Endodermal cell (in vitro differentiated cells): ENCODE data around the gene CASZ1. TPM values are rescaled to one million over a fixed set of nuclear protein-coding genes. Genes with fewer than 3 reads are reported as not detected.

Experiments used
- DNase-seq: peaks from one replicate; pipeline ENCODE4 v3.0.0-alpha.2; 2017
- H3K27ac ChIP-seq: 2 replicates; pipeline ENCODE4 v1.5.1; 2013; ENCODE audit warnings: mild to moderate bottlenecking, low read depth, low read length, moderate library complexity
- H3K27me3 ChIP-seq: 2 replicates; pipeline ENCODE4 v1.6.1; 2013; ENCODE audit warnings: mild to moderate bottlenecking, low read length, moderate library complexity; ENCODE audit not compliant: insufficient read depth, control insufficient read depth, poor library complexity, severe bottlenecking
- H3K36me3 ChIP-seq: 2 replicates; pipeline ENCODE4 v1.7.0; 2013; ENCODE audit warnings: mild to moderate bottlenecking, low read length, moderate library complexity; ENCODE audit not compliant: control insufficient read depth, insufficient read depth
- H3K4me1 ChIP-seq: one replicate; pipeline ENCODE4 v1.7.0; 2013; ENCODE audit warnings: low read length; ENCODE audit not compliant: control insufficient read depth, insufficient read depth
- H3K4me3 ChIP-seq: 2 replicates; pipeline ENCODE4 v1.5.1; 2013; ENCODE audit warnings: mild to moderate bottlenecking, low read length, moderate library complexity
- H3K9ac ChIP-seq: 2 replicates; pipeline ENCODE4 v1.6.1; 2013; ENCODE audit warnings: mild to moderate bottlenecking, low read length, moderate library complexity; ENCODE audit not compliant: poor library complexity, severe bottlenecking; ENCODE audit errors: extremely low read depth
- H3K9me3 ChIP-seq: 2 replicates; pipeline ENCODE4 v1.6.1; 2013; ENCODE audit warnings: mild to moderate bottlenecking, low read length, moderate library complexity; ENCODE audit not compliant: control insufficient read depth
- H3K27ac Mint-ChIP-seq: 2 replicates; pipeline ENCODE4 v1.8.0; 2020; ENCODE audit warnings: mixed read lengths
- H3K27me3 Mint-ChIP-seq: 2 replicates; pipeline ENCODE4 v1.8.0; 2021; ENCODE audit warnings: mild to moderate bottlenecking, mixed read lengths; ENCODE audit not compliant: insufficient read depth
- H3K36me3 Mint-ChIP-seq: 2 replicates; pipeline ENCODE4 v1.8.0; 2020; ENCODE audit warnings: low read depth, mixed read lengths
- H3K4me1 Mint-ChIP-seq: 2 replicates; pipeline ENCODE4 v1.8.0; 2020; ENCODE audit warnings: mixed read lengths
- H3K4me3 Mint-ChIP-seq: 2 replicates; pipeline ENCODE4 v1.8.0; 2020; ENCODE audit warnings: mild to moderate bottlenecking, moderate library complexity, mixed read lengths
- H3K9me3 Mint-ChIP-seq: 2 replicates; pipeline ENCODE4 v1.8.0; 2020; ENCODE audit warnings: mild to moderate bottlenecking, mixed read lengths
- CTCF ChIP-seq: fragments of 200-600 bp; sonication (generic); conservative IDR thresholded peaks from 2 replicates; pipeline ENCODE4 v1.5.0; 2021; ENCODE audit warnings: antibody characterized with exemption, mild to moderate bottlenecking
- WGBS, 2 experiments: methylation state at CpG; one replicate each; pipeline versions ENCODE4 v1.1.5 to v1.1.7; 2013; ENCODE audit warnings: missing lambda C conversion rate in 2 of 2, mixed read lengths in 1 of 2; ENCODE audit not compliant: insufficient coverage in 1 of 2, insufficient read length in 1 of 2; 5-methylcytosine and 5-hydroxymethylcytosine counted together
- total RNA-seq, 2 donors: library from RNA; stranded (reverse); fragmentation: NEBNext Ultra II Directional in 1 of 2; extraction: Animal tissue kit (Norgen Biotek cat#: 25700) in 1 of 2; gene quantifications; 2 replicates in 1 of 2; 3 replicates in 1 of 2; pipeline ENCODE4 v1.2.1, GENCODE V29; 2021

Gene CASZ1
- total RNA-seq, 2 donors from 2014 or later = 3.5 to 5.9 TPM

GRCh38 chr1:10745383-10745782 lies 51.1 kb downstream of the CASZ1 start:
- Mint-ChIP-seq H3K36me3 (no peaks in the 10 kb centered on the region), H3K9me3 (no peaks in the 10 kb centered on the region), H3K27ac (no peak overlapping the region), H3K4me3 (no peak overlapping the region), H3K4me1 (no peaks in the 10 kb centered on the region), H3K27me3 (peaks cover 2% of the 10 kb centered on the region)
- Histone ChIP-seq H3K27me3 (no peaks in the 10 kb centered on the region), H3K27ac (no peak overlapping the region), H3K4me3 (no peak overlapping the region), H3K9ac (no peak overlapping the region), H3K9me3 (no peaks in the 10 kb centered on the region), H3K36me3 (no peaks in the 10 kb centered on the region), H3K4me1 (no peaks in the 10 kb centered on the region)
- WGBS, 2 experiments = 79 to 82% methylated on average over 6 of the region's 6 CpGs
- no peak for TF ChIP-seq CTCF
- no peak for DNase-seq

- Mint-ChIP-seq H3K36me3 (no peaks in the 10 kb centered on the region), H3K4me1 (no peaks in the 10 kb centered on the region), H3K4me3 (no peak overlapping the region), H3K9me3 (no peaks in the 10 kb centered on the region), H3K27ac (no peak overlapping the region), H3K27me3 (peaks cover 2% of the 10 kb centered on the region)
- Histone ChIP-seq H3K4me1 (no peaks in the 10 kb centered on the region), H3K36me3 (no peaks in the 10 kb centered on the region), H3K27me3 (no peaks in the 10 kb centered on the region), H3K9ac (no peak overlapping the region), H3K27ac (no peak overlapping the region), H3K9me3 (no peaks in the 10 kb centered on the region), H3K4me3 (no peak overlapping the region)
- 89 to 91% methylated on average over 14 to 18 of the region's 18 CpGs for WGBS, 2 experiments
- TF ChIP-seq CTCF = no peak
- DNase-seq = no peak
These were observed 51.7 kb downstream of the CASZ1 start for GRCh38 chr1:10744654-10745238.

GRCh38 chr1:10744029-10744428 lies 52.4 kb downstream of the CASZ1 start:
- Histone ChIP-seq H3K27me3 (no peaks in the 10 kb centered on the region), H3K4me1 (no peaks in the 10 kb centered on the region), H3K4me3 (no peak overlapping the region), H3K36me3 (no peaks in the 10 kb centered on the region), H3K27ac (no peak overlapping the region), H3K9ac (no peak overlapping the region), H3K9me3 (no peaks in the 10 kb centered on the region)
- TF ChIP-seq CTCF = no peak
- 89 to 93% methylated on average over 2 to 8 of the region's 11 CpGs for whole genome bisulfite sequencing, 2 experiments
- Mint-ChIP-seq H3K4me1 (no peaks in the 10 kb centered on the region), H3K4me3 (no peak overlapping the region), H3K36me3 (no peaks in the 10 kb centered on the region), H3K9me3 (no peaks in the 10 kb centered on the region), H3K27ac (no peak overlapping the region), H3K27me3 (peaks cover 2% of the 10 kb centered on the region)
- no peak for DNase-seq
